ENCODE results near the gene RASAL2.

- TF ChIP-seq CTCF (IDR thresholded peaks at IDR 0.05; ENCODE audit: insufficient read depth, low read length, poor library complexity, severe bottlenecking) (no peak), EZH2phosphoT487 (conservative IDR thresholded peaks at IDR 0.05; ENCODE audit: low read length) (no peak)
Observed at GRCh38 chr1:178382372-178382771, 288.5 kb downstream of the RASAL2 start.
